Nephron (organoid): ENCODE results near the gene HTR7.

Experiments used
- H3K27ac Mint-ChIP-seq, 3 experiments: 2 replicates each; pipeline ENCODE4 v1.8.0; 2020; ENCODE audit warnings: mixed read lengths in 3 of 3, mild to moderate bottlenecking in 2 of 3, moderate library complexity in 1 of 3
- H3K27me3 Mint-ChIP-seq: 2 replicates; pipeline ENCODE4 v1.8.0; 2021; ENCODE audit warnings: low read depth, mild to moderate bottlenecking, moderate library complexity, mixed read lengths
- H3K36me3 Mint-ChIP-seq: 2 replicates; pipeline ENCODE4 v1.8.0; 2020; ENCODE audit warnings: low read depth, mixed read lengths
- H3K4me1 Mint-ChIP-seq: 2 replicates; pipeline ENCODE4 v1.8.0; 2020; ENCODE audit warnings: mixed read lengths
- H3K4me3 Mint-ChIP-seq, 3 experiments: 2 replicates each; pipeline ENCODE4 v1.8.0; 2020; ENCODE audit warnings: mild to moderate bottlenecking in 3 of 3, mixed read lengths in 3 of 3, moderate library complexity in 2 of 3
- H3K9me3 Mint-ChIP-seq: 2 replicates; pipeline ENCODE4 v1.8.0; 2020; ENCODE audit warnings: mixed read lengths
- CTCF ChIP-seq, 3 experiments: fragments of 200-600 bp; sonication (generic); IDR thresholded peaks; one replicate each; pipeline ENCODE4 v1.5.0; 2021; ENCODE audit warnings: antibody characterized with exemption in 3 of 3; ENCODE audit not compliant: unreplicated experiment in 3 of 3

The HTR7 gene

GRCh38 chr10:90800232-90800796 is 57.5 kb downstream of the HTR7 start:
- Mint-ChIP-seq H3K27ac (no peak overlapping the region), H3K27me3 (no peaks in the 10 kb centered on the region)

GRCh38 chr10:90799172-90799571 is 58.7 kb downstream of the HTR7 start:
- H3K4me3 Mint-ChIP-seq: no peak overlapping the region
- no peak for TF ChIP-seq CTCF (IDR thresholded peaks at IDR 0.05; ENCODE audit: unreplicated experiment in 3 of 3)
- H3K27ac Mint-ChIP-seq: no peak overlapping the region
- H3K9me3 Mint-ChIP-seq: peaks cover 11% of the 10 kb centered on the region
- H3K36me3 Mint-ChIP-seq: no peaks in the 10 kb centered on the region
- H3K4me1 Mint-ChIP-seq: no peaks in the 10 kb centered on the region
- no peaks in the 10 kb centered on the region for H3K27me3 Mint-ChIP-seq

More at GRCh38 chr10:90800232-90800796, 57.5 kb downstream of the HTR7 start:
- TF ChIP-seq CTCF (IDR thresholded peaks at IDR 0.05; ENCODE audit: unreplicated experiment in 3 of 3): no peak
- Mint-ChIP-seq H3K9me3 (peaks cover 11% of the 10 kb centered on the region), H3K4me3 (no peak overlapping the region), H3K36me3 (no peaks in the 10 kb centered on the region), H3K4me1 (no peaks in the 10 kb centered on the region)

- Mint-ChIP-seq H3K27ac (no peak overlapping the region), H3K4me1 (no peaks in the 10 kb centered on the region), H3K9me3 (peaks cover 9% of the 10 kb centered on the region), H3K36me3 (no peaks in the 10 kb centered on the region), H3K27me3 (no peaks in the 10 kb centered on the region), H3K4me3 (no peak overlapping the region)
- no peak for TF ChIP-seq CTCF (IDR thresholded peaks at IDR 0.05; ENCODE audit: unreplicated experiment in 3 of 3)
Measured at GRCh38 chr10:90798482-90798881, 59.4 kb downstream of the HTR7 start.

- no peaks in the 10 kb centered on the region for H3K36me3 Mint-ChIP-seq
- no peaks in the 10 kb centered on the region for H3K9me3 Mint-ChIP-seq
- no peak overlapping the region for H3K27ac Mint-ChIP-seq
- H3K4me1 Mint-ChIP-seq: peaks cover 5% of the 10 kb centered on the region
- no peaks in the 10 kb centered on the region for H3K27me3 Mint-ChIP-seq
- no peak for TF ChIP-seq CTCF (IDR thresholded peaks at IDR 0.05; ENCODE audit: unreplicated experiment in 3 of 3)
- no peak overlapping the region for H3K4me3 Mint-ChIP-seq
Measured at GRCh38 chr10:90790422-90790821, 67.4 kb downstream of the HTR7 start.

GRCh38 chr10:90788968-90789367 is 68.9 kb downstream of the HTR7 start:
- H3K4me3 Mint-ChIP-seq: no peak overlapping the region
- H3K9me3 Mint-ChIP-seq: no peaks in the 10 kb centered on the region
- no peak overlapping the region for H3K27ac Mint-ChIP-seq
- H3K27me3 Mint-ChIP-seq: no peaks in the 10 kb centered on the region
- peaks cover 5% of the 10 kb centered on the region for H3K4me1 Mint-ChIP-seq
- no peak for TF ChIP-seq CTCF (IDR thresholded peaks at IDR 0.05; ENCODE audit: unreplicated experiment in 3 of 3)
- no peaks in the 10 kb centered on the region for H3K36me3 Mint-ChIP-seq

GRCh38 chr10:90788199-90788491 is 69.7 kb downstream of the HTR7 start:
- no peak overlapping the region for H3K27ac Mint-ChIP-seq
- peaks cover 5% of the 10 kb centered on the region for H3K4me1 Mint-ChIP-seq
- peak in 1 of 3 experiments; percentile 31 for TF ChIP-seq CTCF (IDR thresholded peaks at IDR 0.05; ENCODE audit: unreplicated experiment in 3 of 3)

More at GRCh38 chr10:90788199-90788491, 69.7 kb downstream of the HTR7 start:
- Mint-ChIP-seq H3K36me3 (no peaks in the 10 kb centered on the region), H3K4me3 (no peak overlapping the region), H3K27me3 (no peaks in the 10 kb centered on the region), H3K9me3 (no peaks in the 10 kb centered on the region)
